ENCODE measurements around the gene CTIF. TPM values are rescaled to one million over a fixed set of nuclear protein-coding genes. Genes with fewer than 3 reads are reported as not detected.

Gene CTIF
- polyA plus RNA-seq, 4 donors, result 8.1 to 22.6 (median 11.3) TPM

DNA sequence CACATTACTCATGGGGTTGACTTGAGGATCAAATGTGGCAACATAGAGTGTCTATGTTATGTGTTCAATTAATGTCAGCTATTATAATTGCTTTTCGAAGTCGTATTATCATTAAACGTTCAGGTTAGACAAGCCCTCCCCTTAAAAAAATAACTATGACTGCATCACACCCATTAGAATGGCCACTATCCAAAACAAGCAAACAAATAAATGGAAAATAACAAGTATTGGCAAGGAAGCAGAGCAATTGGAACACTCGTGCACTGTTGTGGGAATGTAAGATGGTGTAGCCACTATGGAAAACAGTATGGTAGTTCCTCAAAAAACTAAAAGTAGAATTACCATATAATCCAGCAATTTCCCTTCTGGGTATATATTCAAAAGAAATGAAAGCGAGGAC is 10.0 kb upstream of the CTIF start:
- no peak overlapping the region for H3K27ac ChIP-seq (ENCODE audit: low read depth in 1 of 3, low read length in 2 of 3)
- no peak overlapping the region for H3K4me3 ChIP-seq (ENCODE audit: low read depth in 1 of 3, low read length in 3 of 3)
- DNase-seq (no peak), FAIRE-seq (no peak)
- no peaks in the 10 kb centered on the region for H3K27me3 ChIP-seq (ENCODE audit: control insufficient read depth in 3 of 3, insufficient read depth in 3 of 3, low read length in 3 of 3)
- no peaks in the 10 kb centered on the region for H3K36me3 ChIP-seq (ENCODE audit: control insufficient read depth in 3 of 3, insufficient read depth in 2 of 3, low read depth in 1 of 3, low read length in 3 of 3)
- 80 to 85% (median 80%) methylated on average over 5 of the region's 5 CpGs for WGBS, 3 donors
- no peaks in the 10 kb centered on the region for H3K4me1 ChIP-seq (ENCODE audit: control insufficient read depth in 3 of 3, insufficient read depth in 2 of 3, low read depth in 1 of 3, low read length in 2 of 3)
- H3K9me3 ChIP-seq (ENCODE audit: control insufficient read depth in 2 of 2, insufficient read depth in 1 of 2, low read depth in 1 of 2, low read length in 1 of 2), result no peaks in the 10 kb centered on the region

DNA sequence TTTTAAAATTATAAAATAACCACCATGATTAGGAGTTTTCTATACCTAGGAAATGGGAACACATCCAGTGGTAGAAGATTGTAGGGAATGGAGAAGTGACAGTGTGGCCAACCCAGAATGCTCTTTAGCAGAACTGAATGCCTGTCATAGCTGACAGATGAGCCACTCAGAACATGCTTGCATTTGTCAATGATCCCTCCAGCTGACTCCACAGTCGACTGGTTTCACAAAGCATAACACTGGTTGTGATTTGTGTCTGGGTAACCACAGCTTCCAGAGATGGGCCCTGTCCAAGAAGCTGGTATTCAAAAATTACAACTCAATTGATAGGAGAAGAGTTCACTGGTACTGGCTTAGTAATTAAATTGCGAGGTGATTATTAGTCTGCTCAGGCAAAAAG is 9.0 kb upstream of the CTIF start:
- WGBS, 3 donors, result 58 to 61% (median 60%) methylated on average over 2 of the region's 2 CpGs

GRCh38 chr18:48530399-48531081 is 8.3 kb upstream of the CTIF start:
- no peak overlapping the region for H3K27ac ChIP-seq (ENCODE audit: low read depth in 1 of 3, low read length in 2 of 3)
- no peak for FAIRE-seq

More for the DNA sequence above, 9.0 kb upstream of the CTIF start:
- no peaks in the 10 kb centered on the region for H3K27me3 ChIP-seq (ENCODE audit: control insufficient read depth in 3 of 3, insufficient read depth in 3 of 3, low read length in 3 of 3)
- no peak for DNase-seq
- H3K4me1 ChIP-seq (ENCODE audit: control insufficient read depth in 3 of 3, insufficient read depth in 2 of 3, low read depth in 1 of 3, low read length in 2 of 3), result no peaks in the 10 kb centered on the region
- no peaks in the 10 kb centered on the region for H3K9me3 ChIP-seq (ENCODE audit: control insufficient read depth in 2 of 2, insufficient read depth in 1 of 2, low read depth in 1 of 2, low read length in 1 of 2)
- no peaks in the 10 kb centered on the region for H3K36me3 ChIP-seq (ENCODE audit: control insufficient read depth in 3 of 3, insufficient read depth in 2 of 3, low read depth in 1 of 3, low read length in 3 of 3)
- no peak overlapping the region for H3K27ac ChIP-seq (ENCODE audit: low read depth in 1 of 3, low read length in 2 of 3)
- H3K4me3 ChIP-seq (ENCODE audit: low read depth in 1 of 3, low read length in 3 of 3), result no peak overlapping the region
- FAIRE-seq, result no peak

GRCh38 chr18:48531082-48531403 is 7.8 kb upstream of the CTIF start:
- Histone ChIP-seq H3K4me1 (ENCODE audit: control insufficient read depth in 3 of 3, insufficient read depth in 2 of 3, low read depth in 1 of 3, low read length in 2 of 3) (no peaks in the 10 kb centered on the region), H3K27me3 (ENCODE audit: control insufficient read depth in 3 of 3, insufficient read depth in 3 of 3, low read length in 3 of 3) (no peaks in the 10 kb centered on the region), H3K9me3 (ENCODE audit: control insufficient read depth in 2 of 2, insufficient read depth in 1 of 2, low read depth in 1 of 2, low read length in 1 of 2) (no peaks in the 10 kb centered on the region), H3K27ac (ENCODE audit: low read depth in 1 of 3, low read length in 2 of 3) (no peak overlapping the region), H3K36me3 (ENCODE audit: control insufficient read depth in 3 of 3, insufficient read depth in 2 of 3, low read depth in 1 of 3, low read length in 3 of 3) (no peaks in the 10 kb centered on the region), H3K4me3 (ENCODE audit: low read depth in 1 of 3, low read length in 3 of 3) (no peak overlapping the region)
- FAIRE-seq (no peak), DNase-seq (no peak)
- WGBS, 3 donors, result 63 to 84% (median 71%) methylated on average over 1 of the region's 1 CpG

More at GRCh38 chr18:48530399-48531081, 8.3 kb upstream of the CTIF start:
- H3K9me3 ChIP-seq (ENCODE audit: control insufficient read depth in 2 of 2, insufficient read depth in 1 of 2, low read depth in 1 of 2, low read length in 1 of 2), result no peaks in the 10 kb centered on the region
- H3K36me3 ChIP-seq (ENCODE audit: control insufficient read depth in 3 of 3, insufficient read depth in 2 of 3, low read depth in 1 of 3, low read length in 3 of 3), result no peaks in the 10 kb centered on the region
- 74 to 88% (median 81%) methylated on average over 3 of the region's 3 CpGs for WGBS, 3 donors
- H3K4me3 ChIP-seq (ENCODE audit: low read depth in 1 of 3, low read length in 3 of 3), result no peak overlapping the region
- H3K4me1 ChIP-seq (ENCODE audit: control insufficient read depth in 3 of 3, insufficient read depth in 2 of 3, low read depth in 1 of 3, low read length in 2 of 3), result no peaks in the 10 kb centered on the region
- no peaks in the 10 kb centered on the region for H3K27me3 ChIP-seq (ENCODE audit: control insufficient read depth in 3 of 3, insufficient read depth in 3 of 3, low read length in 3 of 3)
- no peak for DNase-seq

DNA sequence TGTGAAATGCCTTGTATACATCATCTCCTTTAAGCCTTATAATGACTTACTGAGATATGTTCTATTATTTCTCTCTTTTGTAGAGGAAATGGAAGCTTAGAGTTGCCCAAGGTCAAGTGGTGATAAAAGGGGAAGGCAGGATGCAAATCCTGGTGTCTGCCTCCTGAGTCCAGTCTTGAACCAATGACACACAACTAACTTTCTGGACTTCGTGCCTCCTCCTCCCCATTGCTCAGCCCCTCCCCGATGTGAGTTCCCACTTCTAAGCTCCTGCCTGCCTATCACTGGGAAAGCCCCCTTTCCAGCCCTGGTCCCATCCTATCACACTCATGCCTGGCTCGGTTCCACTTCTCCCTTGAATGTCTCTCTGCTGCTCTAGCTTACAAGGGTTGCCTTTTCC is 6.9 kb upstream of the CTIF start:
- no peak for FAIRE-seq
- WGBS, 3 donors, result 35 to 53% (median 38%) methylated on average over 3 of the region's 3 CpGs
- DNase-seq, result no peak
- no peaks in the 10 kb centered on the region for H3K36me3 ChIP-seq (ENCODE audit: control insufficient read depth in 3 of 3, insufficient read depth in 2 of 3, low read depth in 1 of 3, low read length in 3 of 3)
- H3K9me3 ChIP-seq (ENCODE audit: control insufficient read depth in 2 of 2, insufficient read depth in 1 of 2, low read depth in 1 of 2, low read length in 1 of 2), result no peaks in the 10 kb centered on the region
- no peak overlapping the region for H3K27ac ChIP-seq (ENCODE audit: low read depth in 1 of 3, low read length in 2 of 3)
- H3K4me1 ChIP-seq (ENCODE audit: control insufficient read depth in 3 of 3, insufficient read depth in 2 of 3, low read depth in 1 of 3, low read length in 2 of 3), result no peaks in the 10 kb centered on the region
- no peak overlapping the region for H3K4me3 ChIP-seq (ENCODE audit: low read depth in 1 of 3, low read length in 3 of 3)
- no peaks in the 10 kb centered on the region for H3K27me3 ChIP-seq (ENCODE audit: control insufficient read depth in 3 of 3, insufficient read depth in 3 of 3, low read length in 3 of 3)

GRCh38 chr18:48533340-48534070 is 5.3 kb upstream of the CTIF start:
- no peak for FAIRE-seq
- no peak overlapping the region for H3K4me3 ChIP-seq (ENCODE audit: low read depth in 1 of 3, low read length in 3 of 3)
- DNase-seq, result no peak
- H3K27me3 ChIP-seq (ENCODE audit: control insufficient read depth in 3 of 3, insufficient read depth in 3 of 3, low read length in 3 of 3), result no peaks in the 10 kb centered on the region
- 80 to 82% (median 80%) methylated on average over 6 of the region's 6 CpGs for WGBS, 3 donors
- H3K9me3 ChIP-seq (ENCODE audit: control insufficient read depth in 2 of 2, insufficient read depth in 1 of 2, low read depth in 1 of 2, low read length in 1 of 2), result no peaks in the 10 kb centered on the region
- H3K36me3 ChIP-seq (ENCODE audit: control insufficient read depth in 3 of 3, insufficient read depth in 2 of 3, low read depth in 1 of 3, low read length in 3 of 3), result no peaks in the 10 kb centered on the region
- no peak overlapping the region for H3K27ac ChIP-seq (ENCODE audit: low read depth in 1 of 3, low read length in 2 of 3)
- H3K4me1 ChIP-seq (ENCODE audit: control insufficient read depth in 3 of 3, insufficient read depth in 2 of 3, low read depth in 1 of 3, low read length in 2 of 3), result peaks cover 0 to 4% (median 0%) of the 10 kb centered on the region in 3 donors

DNA sequence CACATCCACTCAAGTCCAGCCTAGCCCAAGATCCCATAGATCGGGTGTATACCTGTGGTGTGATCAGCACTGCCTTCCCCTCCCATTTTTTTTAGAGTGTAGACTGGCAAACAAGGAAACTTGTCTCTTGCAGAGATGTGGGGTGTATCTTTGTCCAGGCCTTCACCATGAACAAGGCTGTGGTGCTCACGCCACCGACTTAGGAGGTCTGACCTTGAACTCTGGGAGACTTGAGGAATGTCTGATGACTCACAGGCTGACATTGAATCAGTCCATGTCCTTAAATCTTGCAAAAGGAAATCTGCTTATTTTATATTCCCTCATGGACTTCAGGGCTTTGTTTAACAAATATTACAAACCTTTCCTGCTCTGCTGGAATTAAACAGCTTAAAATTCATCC is 4.5 kb upstream of the CTIF start:
- Histone ChIP-seq H3K4me3 (ENCODE audit: low read depth in 1 of 3, low read length in 3 of 3) (no peak overlapping the region), H3K27ac (ENCODE audit: low read depth in 1 of 3, low read length in 2 of 3) (no peak overlapping the region), H3K36me3 (ENCODE audit: control insufficient read depth in 3 of 3, insufficient read depth in 2 of 3, low read depth in 1 of 3, low read length in 3 of 3) (no peaks in the 10 kb centered on the region), H3K27me3 (ENCODE audit: control insufficient read depth in 3 of 3, insufficient read depth in 3 of 3, low read length in 3 of 3) (no peaks in the 10 kb centered on the region), H3K4me1 (ENCODE audit: control insufficient read depth in 3 of 3, insufficient read depth in 2 of 3, low read depth in 1 of 3, low read length in 2 of 3) (peaks cover 0 to 4% (median 0%) of the 10 kb centered on the region in 3 donors), H3K9me3 (ENCODE audit: control insufficient read depth in 2 of 2, insufficient read depth in 1 of 2, low read depth in 1 of 2, low read length in 1 of 2) (no peaks in the 10 kb centered on the region)
- WGBS, 3 donors, result 68 to 87% (median 78%) methylated on average over 3 of the region's 3 CpGs
- FAIRE-seq, result no peak
- no peak for DNase-seq

DNA sequence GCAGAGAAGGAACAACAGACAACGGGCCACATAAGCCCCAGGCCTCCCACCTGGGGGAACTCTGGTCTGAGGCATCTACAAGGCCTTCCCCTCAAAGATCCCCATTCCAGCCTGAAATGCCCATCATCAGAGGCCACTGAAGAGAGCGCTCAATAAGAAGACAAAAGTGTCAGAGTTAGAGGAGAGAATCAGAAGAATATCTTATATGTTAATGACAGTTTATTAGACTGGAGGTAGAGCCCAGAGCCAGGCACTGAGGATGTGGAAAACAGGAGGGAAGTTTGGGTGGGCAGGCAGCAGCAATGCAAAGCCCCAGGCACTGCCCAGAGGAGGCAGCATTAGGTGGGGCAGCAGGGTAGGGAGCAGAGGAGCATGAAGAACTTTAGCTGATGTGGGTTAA is 2.9 kb upstream of the CTIF start:
- H3K9me3 ChIP-seq (ENCODE audit: control insufficient read depth in 2 of 2, insufficient read depth in 1 of 2, low read depth in 1 of 2, low read length in 1 of 2), result no peaks in the 10 kb centered on the region
- H3K27ac ChIP-seq (ENCODE audit: low read depth in 1 of 3, low read length in 2 of 3), result no peak overlapping the region
- H3K4me1 ChIP-seq (ENCODE audit: control insufficient read depth in 3 of 3, insufficient read depth in 2 of 3, low read depth in 1 of 3, low read length in 2 of 3), result peaks cover 0 to 4% (median 0%) of the 10 kb centered on the region in 3 donors
- H3K36me3 ChIP-seq (ENCODE audit: control insufficient read depth in 3 of 3, insufficient read depth in 2 of 3, low read depth in 1 of 3, low read length in 3 of 3), result no peaks in the 10 kb centered on the region
- DNase-seq, result no peak
- WGBS, 3 donors, result 80 to 86% (median 81%) methylated on average over 2 of the region's 2 CpGs
- no peak overlapping the region for H3K4me3 ChIP-seq (ENCODE audit: low read depth in 1 of 3, low read length in 3 of 3)
- FAIRE-seq, result no peak
- no peaks in the 10 kb centered on the region for H3K27me3 ChIP-seq (ENCODE audit: control insufficient read depth in 3 of 3, insufficient read depth in 3 of 3, low read length in 3 of 3)

Data from small intestine (tissue), 7 donors.